Stimulated activated CD4-positive, alpha-beta T cell treated with anti-CD3 and anti-CD28 coated beads, Interleukin-4, amount 100 ng/mL, for 4 hours (primary cell): ENCODE measurements around the gene EHD4.

Experiments used
- DNase-seq, 2 experiments: peaks; one replicate each; pipeline ENCODE4 v3.0.0-alpha.2; 2020

Gene EHD4

GRCh38 chr15:41892621-41893421 is 79.5 kb downstream of the EHD4 start:
- DNase-seq: no peak

GRCh38 chr15:41891946-41892345 is 80.4 kb downstream of the EHD4 start:
- DNase-seq: no peak

- DNase-seq: no peak
Observed at GRCh38 chr15:41891226-41891625, 81.1 kb downstream of the EHD4 start.

- no peak for DNase-seq
Observed at GRCh38 chr15:41890050-41890690, 82.2 kb downstream of the EHD4 start.

GRCh38 chr15:41888662-41889253 is 83.6 kb downstream of the EHD4 start:
- DNase-seq: no peak

- no peak for DNase-seq
Observed at GRCh38 chr15:41887893-41888292, 84.5 kb downstream of the EHD4 start.

GRCh38 chr15:41887161-41887560 is 85.2 kb downstream of the EHD4 start:
- no peak for DNase-seq

GRCh38 chr15:41886741-41887140 is 85.6 kb downstream of the EHD4 start:
- no peak for DNase-seq

GRCh38 chr15:41885841-41886240 is 86.5 kb downstream of the EHD4 start:
- no peak for DNase-seq

- DNase-seq: no peak
Observed at GRCh38 chr15:41885321-41885720, 87.0 kb downstream of the EHD4 start.

- no peak for DNase-seq
Observed at GRCh38 chr15:41884458-41884857, 87.9 kb downstream of the EHD4 start.

- DNase-seq: no peak
Observed at GRCh38 chr15:41883484-41883825, 88.9 kb downstream of the EHD4 start.

GRCh38 chr15:41882689-41883483 is 89.5 kb downstream of the EHD4 start:
- no peak for DNase-seq

- peak in 1 of 2 experiments; percentile 6 for DNase-seq
Observed at GRCh38 chr15:41881920-41882688, 90.3 kb downstream of the EHD4 start.

- no peak for DNase-seq
Observed at GRCh38 chr15:41881550-41881919, 90.8 kb downstream of the EHD4 start.

- DNase-seq: no peak
Observed at GRCh38 chr15:41881086-41881485, 91.3 kb downstream of the EHD4 start.

- no peak for DNase-seq
Observed at GRCh38 chr15:41880156-41880877, 92.0 kb downstream of the EHD4 start.

GRCh38 chr15:41879321-41879845 is 93.0 kb downstream of the EHD4 start:
- DNase-seq: no peak

GRCh38 chr15:41878355-41878699 is 94.0 kb downstream of the EHD4 start:
- no peak for DNase-seq

GRCh38 chr15:41877631-41878354 is 94.6 kb downstream of the EHD4 start:
- no peak for DNase-seq

- DNase-seq: no peak
Observed at GRCh38 chr15:41876689-41877088, 95.7 kb downstream of the EHD4 start.
